GM12878 (cell line): ENCODE results near the gene TRIOBP. TPM values are rescaled to one million over a fixed set of nuclear protein-coding genes. Genes with fewer than 3 reads are reported as not detected.

Experiments
- ATAC-seq: fragments of 200-7000 bp; cut with Tn5 transposase; 3 replicates; pipeline ENCODE4 v1.9.1; 2020; ENCODE audit warnings: mild to moderate bottlenecking, moderate library complexity
- BruUV-seq: library from RNA; stranded (reverse); fragments of 400-500 nt; replicated peaks from 2 replicates; lab custom pipeline; 2021; lab: Mats Ljungman, UMichigan
- CTCF ChIA-PET: fragments of 300-600 bp; sonication (Branson Sonifier 250); formaldehyde crosslinking; extraction: SDS; loops from one replicate; lab custom pipeline; 2021; ENCODE audit warnings: inconsistent platforms; lab: Yijun Ruan, JAX
- POLR2A ChIA-PET: fragments of 350-600 bp; formaldehyde crosslinking; extraction: SDS; loops from one replicate; lab custom pipeline; 2021; ENCODE audit warnings: inconsistent platforms; lab: Charles Lee
- RAD21 ChIA-PET: fragments of 300-600 bp; sonication (Branson Sonifier 250); formaldehyde crosslinking; loops from one replicate; lab custom pipeline; 2023; ENCODE audit warnings: antibody characterized with exemption; ENCODE audit not compliant: unreplicated experiment; lab: Charles Lee
- SMC1A ChIA-PET: fragments of 300-600 bp; sonication (Branson Sonifier 250); formaldehyde crosslinking; loops from one replicate; lab custom pipeline; 2023; ENCODE audit not compliant: unreplicated experiment, uncharacterized antibody; lab: Charles Lee
- DNase-seq: peaks from one replicate; pipeline ENCODE4 v3.0.0-alpha.2; 2011; ENCODE audit warnings: low read depth, low spot score
- FAIRE-seq: peaks from 3 replicates; lab custom pipeline; 2011; peaks lifted over from hg19 to GRCh38; lab: Jason Lieb, UNC
- H2AFZ ChIP-seq: 2 replicates; pipeline ENCODE4 v1.6.0; 2011; ENCODE audit warnings: low read depth, low read length, control low read depth; ENCODE audit not compliant: control insufficient read depth
- H3K27ac ChIP-seq: 2 replicates; pipeline ENCODE4 v1.5.1; 2011; ENCODE audit warnings: control low read depth; ENCODE audit not compliant: control insufficient read depth, insufficient read depth
- H3K27me3 ChIP-seq, 2 experiments: replicated peaks in 1 of 2; 2 replicates each; pipeline versions ENCODE4 v1.6.0 to v1.6.1; 2011; ENCODE audit warnings: low read length in 1 of 2; ENCODE audit not compliant: control insufficient read depth in 2 of 2, insufficient read depth in 2 of 2
- H3K36me3 ChIP-seq, 2 experiments: 2 replicates each; pipeline ENCODE4 v1.5.1; 2011; ENCODE audit warnings: low read length in 1 of 2; ENCODE audit not compliant: control insufficient read depth in 2 of 2, insufficient read depth in 2 of 2
- H3K4me1 ChIP-seq: 2 replicates; pipeline ENCODE4 v1.6.1; 2011; ENCODE audit warnings: mild to moderate bottlenecking, low read length, moderate library complexity, mixed read lengths; ENCODE audit not compliant: control insufficient read depth, insufficient read depth
- H3K4me2 ChIP-seq: 2 replicates; pipeline ENCODE4 v1.6.0; 2011; ENCODE audit warnings: control low read depth; ENCODE audit not compliant: control insufficient read depth, insufficient read depth
- H3K4me3 ChIP-seq: fragments of 200-600 bp; sonication (generic); 2 replicates; pipeline ENCODE4 v1.5.1; 2016
- H3K79me2 ChIP-seq: 2 replicates; pipeline ENCODE4 v1.6.0; 2011; ENCODE audit warnings: low read length; ENCODE audit not compliant: control insufficient read depth, insufficient read depth
- H3K9ac ChIP-seq: 2 replicates; pipeline ENCODE4 v1.8.0; 2011; ENCODE audit warnings: low read length, control low read depth, mixed read lengths; ENCODE audit not compliant: control insufficient read depth, insufficient read depth
- H3K9me3 ChIP-seq: replicated peaks from 3 replicates; pipeline ENCODE4 v1.5.1; 2011; ENCODE audit warnings: mild to moderate bottlenecking, low read length; ENCODE audit not compliant: control insufficient read depth, insufficient read depth
- H4K20me1 ChIP-seq: 2 replicates; pipeline ENCODE4 v1.6.0; 2011; ENCODE audit not compliant: control insufficient read depth, insufficient read depth
- DPF2 ChIP-seq: fragments of 450-650 bp; IDR thresholded peaks from 2 replicates; pipeline ENCODE4 v1.6.1; 2017; ENCODE audit warnings: mild to moderate bottlenecking
- EP300 ChIP-seq, 2 experiments: fragments of 150-350 bp in 1 of 2; IDR thresholded peaks; 2 replicates each; pipeline ENCODE4 v1.6.1; 2011 to 2012; ENCODE audit warnings: low read depth in 2 of 2, low read length in 2 of 2, borderline replicate concordance in 1 of 2, improper control_type of control experiment in 1 of 2, inconsistent platforms in 1 of 2; ENCODE audit not compliant: control insufficient read depth in 1 of 2
- FOXM1 ChIP-seq: IDR thresholded peaks from 2 replicates; pipeline ENCODE4 v1.6.1; 2012; ENCODE audit warnings: low read depth, mild to moderate bottlenecking, inconsistent platforms, low read length, moderate library complexity
- GATAD2B ChIP-seq: fragments of 450-650 bp; conservative IDR thresholded peaks from 2 replicates; pipeline ENCODE4 v1.6.1; 2017; ENCODE audit warnings: low read depth, mild to moderate bottlenecking, moderate library complexity
- IRF4 ChIP-seq: IDR thresholded peaks from 2 replicates; pipeline ENCODE4 v1.6.1; 2011; ENCODE audit warnings: low read depth, low read length
- JUNB ChIP-seq: IDR thresholded peaks from 2 replicates; pipeline ENCODE4 v1.6.1; 2016; ENCODE audit warnings: antibody characterized with exemption, mild to moderate bottlenecking
- KLF5 ChIP-seq: fragments of 450-650 bp; IDR thresholded peaks from 2 replicates; pipeline ENCODE4 v1.6.1; 2014; ENCODE audit warnings: mild to moderate bottlenecking; ENCODE audit not compliant: partially characterized antibody
- NBN ChIP-seq: fragments of 450-650 bp; IDR thresholded peaks from 2 replicates; pipeline ENCODE4 v1.6.1; 2016
- NR2C1 ChIP-seq: fragments of 450-650 bp; IDR thresholded peaks from 2 replicates; pipeline ENCODE4 v1.6.1; 2017; ENCODE audit warnings: antibody characterized with exemption, mild to moderate bottlenecking, moderate library complexity
- PAX5 ChIP-seq: IDR thresholded peaks from 2 replicates; pipeline ENCODE4 v1.6.1; 2011; ENCODE audit warnings: low read depth, low read length, borderline replicate concordance
- SMARCA5 ChIP-seq: fragments of 450-650 bp; IDR thresholded peaks from 2 replicates; pipeline ENCODE4 v1.6.1; 2017; ENCODE audit warnings: mild to moderate bottlenecking
- TCF3 ChIP-seq: IDR thresholded peaks from 2 replicates; pipeline ENCODE4 v1.6.1; 2012; ENCODE audit warnings: low read depth, mild to moderate bottlenecking, low read length, borderline replicate concordance; ENCODE audit not compliant: insufficient read depth
- TCF7 ChIP-seq: IDR thresholded peaks from 2 replicates; pipeline ENCODE4 v1.6.1; 2014; ENCODE audit warnings: antibody characterized with exemption, borderline replicate concordance
- ZBTB11 ChIP-seq: fragments of 450-650 bp; formaldehyde crosslinking; IDR thresholded peaks from 2 replicates; pipeline ENCODE4 v1.5.0; 2022; ENCODE audit warnings: mild to moderate bottlenecking, missing genetic modification characterization
- ZBTB40 ChIP-seq: fragments of 450-650 bp; IDR thresholded peaks from 2 replicates; pipeline ENCODE4 v1.6.1; 2016; ENCODE audit warnings: mild to moderate bottlenecking, moderate library complexity, borderline replicate concordance
- ZNF24 ChIP-seq: fragments of 450-650 bp; IDR thresholded peaks from 2 replicates; pipeline ENCODE4 v1.6.1; 2017; ENCODE audit warnings: antibody characterized with exemption, mild to moderate bottlenecking
- WGBS: methylation state at CpG from one replicate; pipeline ENCODE4 v1.1.6; 2016; ENCODE audit warnings: low lambda C conversion rate; ENCODE audit not compliant: insufficient replicate concordance, insufficient coverage; ENCODE audit errors: missing lambda C conversion rate; 5-methylcytosine and 5-hydroxymethylcytosine counted together
- in situ Hi-C: fragments of 300-500 bp; cut with MboI; formaldehyde crosslinking; loops from 9 replicates; pipeline ENCODE4 v1.14.3; 2018; ENCODE audit warnings: mixed read lengths
- intact Hi-C: fragments of 100-400 bp; cut with micrococcal nuclease; formaldehyde crosslinking; loops from one replicate; pipeline ENCODE4 v1.14.2; 2022; ENCODE audit not compliant: unreplicated experiment
- polyA plus RNA-seq, 11 experiments: library from polyadenylated mRNA; depleted of rRNA in 4 of 11; unstranded in 6 of 11; stranded (reverse) in 5 of 11; fragments of >200 nt; fragmentation: Nextera tagmentation in 4 of 11; fragmentation: Illumina TruSeq in 1 of 11; extraction: Ambion mirVana in 4 of 11; extraction: Trizol in 1 of 11; gene quantifications; 1 replicate in 1 of 11; 2 replicates in 10 of 11; pipeline versions ENCODE4 v1.2.1 to v1.2.3, GENCODE V29; 2011 to 2016; ENCODE audit warnings: inconsistent platforms in 2 of 11, missing spikeins in 2 of 11, low read depth in 1 of 11
- total RNA-seq, 4 experiments: library from RNA; depleted of rRNA in 3 of 4; stranded (reverse); fragments of >200 nt in 3 of 4; fragmentation: Illumina TruSeq in 1 of 4; extraction: Trizol in 1 of 4; gene quantifications; 2 replicates each; pipeline versions ENCODE4 v1.2.1 to v1.2.3, GENCODE V29; 2013 to 2021

Gene TRIOBP
- total and polyA plus RNA-seq, 10 of the 15 experiments (the other 5 are each of a cell fraction or from before 2014, with no cell fraction given): 0.21 to 23.6 (median 11.9) TPM

- Histone ChIP-seq H3K79me2 (no peaks in the 10 kb centered on the region), H3K9ac (no peak overlapping the region), H3K27me3 (no peaks in the 10 kb centered on the region), H3K4me3 (no peak overlapping the region), H2AFZ (no peak overlapping the region), H3K9me3 (no peaks in the 10 kb centered on the region), H3K4me2 (no peak overlapping the region), H4K20me1 (no peaks in the 10 kb centered on the region), H3K4me1 (no peaks in the 10 kb centered on the region), H3K36me3 (no peaks in the 10 kb centered on the region), H3K27ac (no peak overlapping the region)
- FAIRE-seq (no peak), DNase-seq (no peak), ATAC-seq (no peak; the same call in 2 of the 3 replicates)
- 37% methylated on average over 12 of the region's 12 CpGs for WGBS
- no peak for TF ChIP-seq JUNB
- TF ChIP-seq DPF2: no peak
- TF ChIP-seq PAX5: no peak
- TF ChIP-seq ZBTB11: no peak
- TF ChIP-seq FOXM1: no peak
- TF ChIP-seq GATAD2B: no peak
- no peak for TF ChIP-seq TCF7
- no peak for TF ChIP-seq ZNF24
- TF ChIP-seq KLF5: no peak
- TF ChIP-seq EP300 (IDR thresholded peaks at IDR 0.05; ENCODE audit: borderline replicate concordance in 1 of 2, control insufficient read depth in 1 of 2, low read depth in 2 of 2, low read length in 2 of 2): no peak
- no peak for TF ChIP-seq TCF3
- TF ChIP-seq ZBTB40: no peak
- TF ChIP-seq NR2C1: no peak
- no peak for TF ChIP-seq IRF4
- TF ChIP-seq NBN: no peak
- no peak for TF ChIP-seq SMARCA5
- POLR2A ChIA-PET: no interaction called here
- RAD21 ChIA-PET: no interaction called here
- intact Hi-C loops (no loop called here), in situ Hi-C loops (no loop called here)
- no TSS peak for BruUV-seq
- SMC1A ChIA-PET: no interaction called here
- CTCF ChIA-PET: no interaction called here
Measured at GRCh38 chr22:37739035-37739434, 42.2 kb downstream of the TRIOBP start.
